ENCODE data around the gene OXER1.

DNA sequence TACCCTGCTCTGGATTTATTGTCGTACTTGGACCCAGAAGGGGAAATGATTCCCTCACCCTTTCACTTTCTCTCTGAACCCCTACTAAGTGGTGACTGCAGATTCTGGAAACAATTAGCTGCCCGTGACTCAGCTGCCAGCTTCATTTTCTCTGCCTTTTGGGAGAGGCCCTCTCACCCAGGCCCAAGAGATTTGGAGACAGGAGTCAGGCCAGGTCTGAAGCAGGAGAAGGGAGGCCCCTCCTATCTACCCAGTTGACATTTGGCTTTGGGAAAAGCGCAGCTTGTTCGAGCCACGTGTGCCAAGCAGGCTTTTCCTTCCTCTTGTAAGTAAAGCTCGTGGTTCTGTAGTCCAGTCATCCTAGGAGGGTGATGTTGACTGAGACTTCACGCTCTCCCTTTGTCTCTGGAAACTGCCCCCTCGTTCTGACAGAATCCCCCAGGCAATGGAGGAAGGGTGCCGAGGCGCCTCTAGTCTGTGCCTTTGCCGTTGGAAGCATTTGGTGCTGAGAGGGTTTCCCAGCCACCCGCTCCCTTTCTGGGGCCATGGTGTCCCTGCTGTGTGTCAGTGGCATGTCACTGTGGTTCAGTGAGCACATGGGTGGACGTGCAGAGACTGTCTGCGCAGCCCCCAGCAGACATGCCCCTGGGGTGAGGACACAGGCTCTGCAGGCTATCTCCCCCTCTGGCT, 8.6 kb downstream of the OXER1 start:
- TF ChIP-seq, protein P1, sequence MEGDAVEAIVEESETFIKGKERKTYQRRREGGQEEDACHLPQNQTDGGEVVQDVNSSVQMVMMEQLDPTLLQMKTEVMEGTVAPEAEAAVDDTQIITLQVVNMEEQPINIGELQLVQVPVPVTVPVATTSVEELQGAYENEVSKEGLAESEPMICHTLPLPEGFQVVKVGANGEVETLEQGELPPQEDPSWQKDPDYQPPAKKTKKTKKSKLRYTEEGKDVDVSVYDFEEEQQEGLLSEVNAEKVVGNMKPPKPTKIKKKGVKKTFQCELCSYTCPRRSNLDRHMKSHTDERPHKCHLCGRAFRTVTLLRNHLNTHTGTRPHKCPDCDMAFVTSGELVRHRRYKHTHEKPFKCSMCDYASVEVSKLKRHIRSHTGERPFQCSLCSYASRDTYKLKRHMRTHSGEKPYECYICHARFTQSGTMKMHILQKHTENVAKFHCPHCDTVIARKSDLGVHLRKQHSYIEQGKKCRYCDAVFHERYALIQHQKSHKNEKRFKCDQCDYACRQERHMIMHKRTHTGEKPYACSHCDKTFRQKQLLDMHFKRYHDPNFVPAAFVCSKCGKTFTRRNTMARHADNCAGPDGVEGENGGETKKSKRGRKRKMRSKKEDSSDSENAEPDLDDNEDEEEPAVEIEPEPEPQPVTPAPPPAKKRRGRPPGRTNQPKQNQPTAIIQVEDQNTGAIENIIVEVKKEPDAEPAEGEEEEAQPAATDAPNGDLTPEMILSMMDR (IDR thresholded peaks at IDR 0.05; ENCODE audit: low read depth, low read length) = no peak
- no peak for TF ChIP-seq EZH2phosphoT487 (IDR thresholded peaks at IDR 0.05; ENCODE audit: low read depth)

All from OCI-LY3 (cell line).